8988T (cell line): ENCODE measurements around the gene SNX25.
"Not testable (repeated sequence)": the region's sequence is repeated elsewhere in the genome, so short reads cannot be mapped to it uniquely, and the experiment has no call there.

Experiments used
- DNase-seq: peaks from one replicate; pipeline ENCODE4 v3.0.0; 2011

Gene SNX25

DNA sequence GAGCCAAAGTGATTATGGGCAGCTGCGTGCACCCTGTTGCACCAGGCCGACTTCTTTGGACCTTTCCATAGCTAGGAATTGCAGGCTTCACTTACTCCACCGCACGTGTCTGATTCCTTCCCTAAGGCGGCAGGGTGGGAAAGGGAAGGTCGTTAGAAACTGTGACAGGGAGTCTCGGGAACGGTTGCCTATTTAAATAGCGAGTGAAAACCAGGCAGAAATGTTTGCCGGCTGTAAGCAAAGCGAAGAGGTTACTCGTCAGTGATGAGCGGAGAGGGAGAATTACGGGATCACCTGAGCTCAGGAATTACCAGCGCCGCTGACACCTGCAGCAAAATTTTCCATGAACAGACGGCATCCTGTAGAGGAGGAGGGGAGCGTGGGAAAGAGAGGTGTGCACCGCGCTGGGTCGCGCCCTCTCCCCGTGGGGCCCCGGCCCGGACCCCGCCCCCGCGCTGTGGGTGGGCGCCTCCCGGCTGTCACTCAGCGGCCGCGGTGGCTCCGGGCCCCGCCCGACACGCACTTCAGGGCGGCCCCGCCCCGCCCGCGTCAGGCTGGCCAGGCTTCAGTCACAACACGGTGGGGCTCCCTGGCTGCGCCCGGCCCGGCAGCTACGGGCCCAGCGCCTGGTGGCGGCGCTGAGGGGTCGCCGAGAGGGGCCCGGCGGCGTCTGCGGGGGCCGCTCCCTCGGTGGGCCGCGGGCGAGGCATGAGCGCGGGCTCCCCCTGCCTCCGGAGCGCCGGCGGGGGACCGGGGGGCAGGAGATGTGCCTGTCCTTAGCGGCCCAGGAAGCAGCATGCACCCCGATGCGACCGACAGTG, at the start of gene SNX25:
Gene SNX25, plus strand, starts transcription at position 568 of the 821 bp plus-strand sequence. Its CDS starts 229 bp downstream, at position 797.
- DNase-seq: peak; percentile 86

DNA sequence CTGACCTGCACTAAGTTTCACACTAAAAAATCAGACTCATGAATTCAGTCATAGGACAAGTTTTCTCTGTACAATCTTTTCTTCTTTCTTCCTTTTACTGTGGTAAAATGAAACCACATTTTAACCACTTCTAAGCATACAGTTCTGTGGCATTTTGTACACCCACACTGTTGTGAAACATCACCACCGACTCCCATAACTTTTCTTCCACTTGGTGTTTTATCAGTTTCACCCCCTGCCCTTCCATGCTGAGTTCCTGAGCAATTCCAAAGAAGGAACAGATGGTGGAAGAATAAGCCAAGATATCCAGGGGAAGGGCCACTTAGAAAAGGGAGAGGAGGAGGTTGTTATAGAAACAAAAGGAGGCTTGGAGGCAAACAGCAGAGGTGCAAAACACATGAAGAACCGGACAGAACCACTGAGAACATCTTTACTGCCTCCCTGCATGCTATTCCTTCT, 43.8 kb upstream of the SNX25 start:
- no peak for DNase-seq

DNA sequence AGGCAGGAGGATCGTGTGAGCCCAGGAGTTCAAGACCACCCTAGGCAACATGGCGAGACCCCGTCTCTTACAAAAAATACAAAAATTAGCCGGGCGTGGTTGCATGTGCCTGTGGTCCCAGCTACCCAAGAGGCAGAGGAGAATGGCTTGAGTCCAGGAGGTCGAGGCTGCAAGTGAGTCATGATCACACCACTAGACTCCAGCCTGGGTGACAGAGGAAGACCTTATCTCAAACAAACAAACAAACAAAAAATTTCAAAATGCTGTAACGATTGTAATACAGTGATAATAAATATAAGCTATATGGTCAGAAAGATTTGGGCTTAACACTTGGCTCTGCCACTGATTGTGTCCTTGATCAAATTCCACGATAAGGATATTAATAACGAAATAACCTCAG, 42.2 kb upstream of the SNX25 start:
- no peak for DNase-seq

DNA sequence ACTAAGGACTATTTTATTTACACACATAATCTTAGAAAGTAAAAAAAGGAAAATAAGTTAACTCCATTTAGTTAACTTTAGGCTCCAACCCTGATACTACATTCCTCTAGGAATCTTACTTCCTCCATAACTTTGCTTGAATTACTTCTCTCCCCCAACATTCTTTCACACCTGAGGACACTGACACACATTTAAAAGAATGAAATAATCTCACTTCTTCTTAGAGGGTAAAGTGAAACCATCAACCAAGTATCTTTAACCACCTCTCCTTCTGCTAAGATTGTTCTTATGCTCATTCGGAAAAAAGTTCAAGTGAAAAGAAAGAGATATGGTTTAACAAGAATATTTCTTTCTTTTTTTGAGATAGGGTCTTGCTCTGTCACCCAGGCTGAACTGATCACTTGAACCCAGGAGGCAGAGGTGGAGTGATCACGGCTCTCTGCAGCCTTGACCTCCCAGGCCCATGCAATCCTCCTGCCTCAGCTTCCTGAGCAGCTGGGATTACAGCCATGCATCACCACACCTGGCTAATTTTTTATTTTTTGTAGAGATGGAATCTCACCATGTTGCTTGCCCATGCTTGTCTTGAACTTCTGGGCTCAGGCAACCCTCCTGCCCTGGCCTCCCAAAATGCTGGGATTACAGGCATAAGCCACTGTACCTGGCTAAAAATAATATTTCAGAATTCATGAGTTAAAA, 37.9 kb upstream of the SNX25 start:
- no peak for DNase-seq

DNA sequence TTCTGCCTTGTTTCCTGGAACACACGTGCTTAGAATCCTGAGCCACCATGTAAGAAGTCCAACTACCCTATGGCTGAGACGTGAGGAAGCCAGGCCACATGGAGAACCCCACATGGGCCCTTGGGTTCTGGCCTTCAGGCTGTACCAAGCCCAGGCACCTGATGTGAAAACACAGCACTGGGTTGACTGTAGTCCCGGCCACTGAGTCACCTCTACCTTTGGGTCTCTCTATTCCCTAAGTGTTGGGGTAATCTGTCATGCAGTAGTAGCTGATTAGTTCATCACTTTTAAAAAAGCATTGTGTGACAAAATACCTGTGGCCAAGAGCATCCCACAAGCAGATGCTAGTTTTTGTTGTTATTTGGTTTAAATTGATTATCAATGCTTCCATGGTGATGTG, 29.9 kb upstream of the SNX25 start:
- DNase-seq: no peak

DNA sequence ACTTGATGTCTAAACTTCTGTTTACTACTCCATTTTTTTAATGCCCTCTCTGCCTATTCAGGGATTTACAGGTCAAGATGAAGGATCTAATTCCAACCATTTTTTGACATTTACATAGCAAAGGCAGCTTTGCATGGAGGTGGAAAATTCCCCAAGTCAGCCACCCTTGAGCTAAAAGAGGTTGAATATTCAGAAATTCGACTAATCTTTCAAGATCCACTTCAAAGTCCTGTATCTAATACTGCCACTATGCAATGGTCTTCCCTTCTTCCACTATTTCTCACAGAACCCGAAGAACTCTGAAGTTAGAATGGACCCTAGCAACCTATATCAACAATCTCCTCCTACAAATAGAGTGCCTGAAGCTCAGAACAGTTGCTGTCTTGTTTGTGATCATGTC, 27.2 kb upstream of the SNX25 start:
- DNase-seq: no peak

DNA sequence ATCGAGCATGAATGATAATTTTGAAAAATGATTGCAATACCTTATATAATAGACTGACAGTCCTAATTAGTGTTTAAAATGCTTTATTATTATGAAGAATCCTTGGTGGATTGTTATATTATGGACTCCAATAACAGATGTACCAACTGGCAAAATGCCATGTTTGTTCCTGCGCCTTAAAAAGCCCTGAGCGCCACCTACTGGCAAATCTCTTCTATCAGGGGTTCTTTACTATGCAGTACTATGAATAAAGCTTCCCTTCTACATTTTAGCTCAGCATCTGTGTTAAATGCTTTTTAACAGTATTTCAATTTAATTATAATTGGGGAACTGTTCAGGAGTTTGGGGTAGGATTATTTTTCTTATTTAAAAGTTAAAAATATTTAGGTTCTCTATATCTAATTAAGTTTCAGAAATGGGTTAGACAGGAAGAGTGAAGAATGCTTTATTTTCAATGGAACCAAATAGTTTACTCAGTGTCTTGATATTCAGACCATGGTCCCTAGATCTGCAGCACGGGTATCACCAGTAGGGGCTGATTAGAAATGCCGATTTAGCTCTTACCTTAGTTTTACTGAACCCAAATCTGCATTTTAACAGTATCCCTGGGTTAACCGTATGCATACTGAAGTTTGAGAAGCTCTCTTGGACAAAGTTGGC, 25.6 kb upstream of the SNX25 start:
- DNase-seq: peak; percentile 34

DNA sequence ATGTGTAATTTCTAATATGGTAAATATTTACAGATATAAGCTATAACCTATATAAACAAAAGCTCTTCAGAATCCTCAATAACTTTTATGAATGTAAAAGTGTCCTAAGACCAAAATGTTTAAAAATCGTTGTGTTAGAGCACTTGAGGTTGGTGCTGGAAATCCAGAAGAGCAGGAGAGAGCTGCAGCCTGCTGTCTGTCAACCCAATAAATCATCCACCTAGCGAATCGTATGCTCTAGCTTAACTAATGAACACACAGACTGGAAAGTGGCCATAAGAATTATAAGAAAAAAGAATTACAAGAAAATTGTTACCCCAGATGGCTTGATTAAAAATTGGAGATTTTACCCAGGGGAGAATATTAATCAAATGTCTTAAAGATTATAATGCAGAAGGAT, 22.6 kb upstream of the SNX25 start:
- DNase-seq: no peak

DNA sequence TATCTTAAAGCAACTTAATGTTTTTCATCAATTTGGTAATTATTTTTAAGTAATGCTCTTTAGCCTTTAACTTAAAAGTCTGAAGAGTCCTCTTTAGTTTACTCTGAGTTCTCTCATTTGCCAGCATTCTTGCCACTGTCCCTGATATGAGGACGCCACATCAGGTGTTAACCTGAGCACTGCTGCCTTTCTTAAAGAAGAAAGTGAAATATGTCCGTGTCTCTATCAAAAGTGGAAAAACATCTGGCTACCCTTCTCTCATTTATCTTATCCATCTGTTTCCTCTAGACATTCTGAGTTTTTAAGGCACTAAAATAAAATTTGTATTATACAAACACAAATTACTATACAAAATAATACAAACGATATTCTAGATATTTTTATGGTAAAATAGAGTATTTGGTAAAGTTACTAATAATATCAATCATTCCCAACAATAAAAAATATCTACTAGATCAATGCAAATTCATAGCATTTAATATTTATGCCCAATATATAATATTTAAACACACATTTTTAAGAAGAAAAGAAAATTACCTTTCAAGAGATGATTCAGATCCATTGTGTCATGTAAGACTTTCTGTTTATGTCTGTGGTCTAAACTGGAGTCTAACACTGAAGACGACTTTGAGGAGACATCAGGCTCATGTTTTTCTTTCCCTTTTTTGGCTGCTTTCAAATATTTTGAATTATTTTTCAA, 19.6 kb upstream of the SNX25 start:
- DNase-seq: no peak

DNA sequence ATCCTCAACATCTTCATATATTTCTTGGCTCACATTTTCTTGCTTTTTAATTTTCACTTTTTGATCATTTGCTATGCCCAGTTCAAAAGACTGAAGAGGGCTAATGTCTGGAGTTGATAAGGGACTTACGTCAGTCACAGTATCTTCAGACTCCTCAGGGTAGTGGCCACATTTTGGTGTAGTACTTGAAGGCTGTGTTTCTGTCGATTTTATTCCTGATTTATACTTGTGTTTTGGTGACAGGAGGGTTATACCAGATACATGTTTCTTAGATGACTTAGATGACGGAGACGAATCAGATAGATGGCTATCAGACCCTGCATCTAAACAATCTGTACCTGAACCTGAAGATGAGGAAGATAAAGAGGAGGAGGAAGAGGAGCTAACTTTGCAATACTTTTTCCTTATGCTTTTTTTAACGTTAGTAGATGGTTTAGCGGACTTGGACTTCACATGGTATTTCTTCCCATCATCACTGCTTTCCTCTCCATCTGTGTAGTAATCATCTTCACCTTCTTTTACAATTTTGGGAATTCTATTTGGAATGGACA, 19.0 kb upstream of the SNX25 start:
- no peak for DNase-seq

DNA sequence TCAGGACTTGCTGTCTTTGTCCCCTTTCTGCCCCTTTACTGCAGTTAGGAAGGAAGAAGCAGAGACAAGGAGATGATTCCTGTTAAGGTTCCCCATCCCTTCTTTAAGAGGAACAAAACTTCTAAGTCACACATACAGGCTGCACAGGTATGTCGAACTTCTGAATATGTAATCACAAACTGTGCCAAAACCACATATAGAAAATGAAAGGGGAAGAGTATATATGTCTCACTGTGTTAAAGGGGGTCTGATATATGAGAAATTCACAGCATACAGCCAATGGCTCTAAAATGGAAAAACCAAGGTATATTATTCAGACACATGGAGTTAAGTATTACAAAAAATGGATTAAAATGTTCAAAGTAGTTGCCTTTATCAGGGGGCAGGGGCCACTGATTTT, 17.3 kb upstream of the SNX25 start:
- DNase-seq: no peak

DNA sequence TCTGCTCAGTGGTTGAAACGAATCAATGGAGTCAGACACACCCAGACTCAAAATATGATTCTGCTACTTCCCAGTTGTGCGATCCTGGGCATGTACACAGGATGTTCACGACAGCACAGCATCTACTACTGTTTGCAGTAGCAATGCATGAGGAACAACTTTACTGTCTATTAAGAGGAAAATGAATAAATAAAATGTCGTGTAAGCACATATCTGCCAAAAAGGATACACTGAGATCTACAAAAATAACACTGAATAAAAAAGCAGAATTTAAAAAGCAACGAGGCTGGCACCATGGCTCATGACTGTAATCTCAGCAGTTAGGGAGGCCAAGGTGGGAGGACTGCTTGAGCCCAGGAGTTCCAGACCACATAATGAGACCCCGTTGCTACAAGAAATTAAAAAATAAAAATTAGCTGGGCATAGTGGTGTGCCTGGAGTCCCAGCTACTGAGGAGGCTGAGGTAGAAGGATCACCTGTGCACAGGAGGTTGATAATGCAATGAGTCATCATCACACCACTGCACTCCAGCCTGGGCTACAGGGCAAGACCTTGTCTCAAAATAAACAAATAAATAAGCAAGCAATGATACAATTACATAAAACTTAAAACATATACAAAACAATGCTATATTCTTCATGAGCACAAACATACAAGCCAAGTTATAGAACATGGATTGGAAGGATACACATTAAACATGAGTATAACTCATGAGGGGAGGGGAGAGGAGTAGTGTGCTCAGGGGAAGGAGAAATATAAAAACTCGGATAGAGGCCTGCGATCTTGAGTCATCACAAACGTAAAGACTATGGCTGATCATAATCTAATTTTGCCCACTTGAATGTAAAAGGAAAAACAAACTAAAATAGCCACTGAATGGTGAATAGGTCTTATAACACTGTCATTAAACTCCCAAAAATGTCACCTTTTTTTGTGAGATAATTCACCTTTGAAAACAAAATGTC, 14.2 kb upstream of the SNX25 start:
- DNase-seq: no peak

DNA sequence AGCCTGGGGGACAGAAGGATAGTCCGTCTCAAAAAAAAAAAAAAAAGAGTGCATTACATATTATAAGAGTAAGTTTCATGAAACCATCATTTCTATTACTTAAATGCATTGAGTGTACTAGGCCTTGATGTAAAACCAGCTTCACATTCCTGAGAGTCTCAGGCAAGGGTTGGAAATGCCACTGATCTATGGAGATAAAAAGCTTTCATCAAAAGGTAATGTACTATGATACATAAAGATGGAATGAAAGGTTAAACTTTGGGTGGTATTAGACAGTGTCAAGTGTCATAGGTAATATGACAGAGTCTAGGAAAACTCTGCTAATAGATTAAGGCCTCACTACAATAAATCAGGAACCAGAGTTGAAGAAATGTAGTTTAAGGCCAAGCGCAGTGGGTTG, 13.0 kb upstream of the SNX25 start:
- no peak for DNase-seq

DNA sequence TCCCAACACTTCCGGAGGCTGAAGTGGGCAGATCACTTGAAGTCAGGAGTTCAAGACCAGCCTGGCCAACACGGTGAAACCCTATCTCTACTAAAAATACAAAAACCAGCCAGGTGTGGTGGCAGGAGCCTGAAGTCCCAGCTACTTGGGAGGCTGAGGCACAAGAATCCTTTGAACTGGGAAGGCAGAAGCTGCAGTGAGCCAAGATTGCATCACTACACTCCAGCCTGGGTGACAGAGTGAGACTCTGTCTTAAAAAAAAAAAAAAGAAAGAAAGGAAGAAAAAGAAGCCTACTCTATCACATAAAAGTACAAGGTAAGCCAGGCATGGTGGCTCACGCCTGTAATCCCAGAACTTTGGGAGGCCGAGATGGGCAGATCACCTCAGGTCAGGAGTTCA, 11.2 kb upstream of the SNX25 start:
- not testable (repeated sequence) for DNase-seq

DNA sequence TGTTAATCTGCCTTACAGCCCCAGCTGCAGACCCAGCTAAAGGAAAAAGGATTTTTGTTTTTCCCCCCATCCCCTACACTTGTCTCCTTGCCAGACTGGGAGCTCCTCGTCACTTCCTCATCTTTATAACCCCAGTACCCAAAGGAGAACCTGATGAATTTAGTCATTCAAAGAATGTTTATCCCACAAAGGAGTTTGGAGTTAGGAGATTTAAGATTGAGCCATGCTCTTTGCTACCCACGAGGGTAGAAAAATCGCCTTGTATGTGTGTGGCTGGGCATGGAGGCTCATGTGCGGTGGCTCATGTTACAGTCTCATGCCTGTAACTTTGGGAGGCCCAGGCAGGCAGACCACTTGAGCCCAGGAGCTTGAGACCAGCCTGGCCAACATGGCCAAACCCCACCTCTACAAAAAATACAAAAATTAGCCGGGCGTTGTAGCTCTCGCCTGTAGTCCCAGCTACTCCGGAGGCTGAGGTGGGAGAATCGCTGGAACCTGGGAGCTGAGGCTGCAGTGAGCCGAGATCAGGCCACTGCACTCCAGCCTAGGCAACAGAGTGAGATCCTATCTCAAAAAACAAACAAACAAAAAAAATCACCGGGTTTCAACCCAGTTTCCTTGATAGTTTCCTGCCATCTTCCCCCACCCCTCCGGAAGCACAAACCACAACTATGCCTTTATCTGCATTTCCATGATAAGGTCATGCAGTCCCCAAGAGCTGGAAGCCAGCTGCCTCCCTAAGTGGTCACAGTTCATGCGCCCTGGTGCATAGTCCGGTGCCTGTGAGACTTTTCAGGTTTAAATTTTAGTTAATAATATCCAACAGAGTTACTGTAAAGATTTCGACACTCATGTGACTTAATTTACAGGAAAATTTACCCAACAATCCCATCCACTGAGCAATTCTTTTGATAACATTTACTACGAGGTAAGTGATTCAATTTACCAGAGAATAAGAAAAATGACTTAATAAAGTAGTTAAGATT, 7.1 kb upstream of the SNX25 start:
- DNase-seq: no peak

DNA sequence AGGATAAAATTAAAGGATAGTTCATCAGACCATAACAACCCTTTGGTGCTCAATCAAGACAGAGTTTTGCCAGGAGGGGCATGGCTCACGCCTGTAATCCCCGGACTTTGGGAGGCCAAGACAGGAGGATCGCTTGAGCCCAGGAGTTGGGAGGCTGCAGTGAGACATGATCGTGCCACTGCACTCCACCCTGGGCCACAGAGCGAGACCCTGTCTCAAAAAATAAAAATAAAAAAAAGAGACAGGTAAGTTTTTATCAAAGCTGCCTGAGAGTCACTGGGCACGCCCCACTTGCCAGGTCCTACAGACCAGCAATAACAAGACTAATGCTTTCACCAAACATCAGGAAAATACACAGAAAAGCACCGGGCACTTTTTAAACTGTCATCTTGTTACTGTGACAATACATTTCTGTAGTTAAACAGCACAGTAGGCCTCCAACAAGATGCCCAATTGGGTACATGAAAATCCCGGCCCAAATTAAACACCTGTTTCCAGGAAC, 6.4 kb upstream of the SNX25 start:
- DNase-seq: no peak

DNA sequence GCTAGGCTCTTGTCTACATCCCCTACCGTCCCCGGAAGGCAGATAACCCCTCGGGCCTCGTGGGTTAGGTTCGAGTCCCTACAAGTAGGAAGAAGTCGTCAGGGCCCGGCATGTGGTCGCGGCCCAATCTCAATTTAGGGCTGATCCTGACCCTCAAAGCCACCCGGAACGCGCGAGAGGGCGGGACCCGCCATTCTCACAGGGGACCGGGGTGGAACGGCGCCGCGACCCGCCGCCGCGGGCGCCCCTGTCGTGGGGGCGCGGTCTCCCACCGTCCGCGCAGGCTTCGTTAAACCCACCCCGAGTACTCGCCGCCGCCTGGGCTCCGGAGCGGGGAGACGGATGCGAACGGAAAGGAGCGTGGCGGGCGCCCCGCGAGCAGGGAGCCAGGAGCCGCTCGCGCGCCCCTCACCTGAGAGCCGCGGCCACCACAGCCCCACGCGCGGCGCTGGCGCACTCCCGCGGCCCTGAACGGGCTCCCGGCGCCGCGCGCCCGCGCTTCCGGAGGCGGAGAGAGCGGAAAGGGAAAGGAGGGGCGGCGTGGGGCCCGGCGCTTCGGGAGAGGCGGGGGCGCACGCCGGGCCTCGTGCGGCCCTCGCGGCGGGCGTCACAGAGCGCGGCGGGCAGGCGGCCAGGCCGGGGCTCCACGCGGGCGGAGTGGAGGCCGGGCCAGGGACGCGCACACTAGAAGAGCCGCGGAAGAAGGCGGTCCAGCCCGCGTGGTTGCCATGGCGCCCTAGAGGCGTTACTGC, 5.7 kb upstream of the SNX25 start, which contains the start of gene CFAP97:
Gene CFAP97, minus strand, starts transcription at position 515 of the 752 bp plus-strand sequence. CDS start 12,804 bp downstream, outside the sequence.
- peak; percentile 81 for DNase-seq

DNA sequence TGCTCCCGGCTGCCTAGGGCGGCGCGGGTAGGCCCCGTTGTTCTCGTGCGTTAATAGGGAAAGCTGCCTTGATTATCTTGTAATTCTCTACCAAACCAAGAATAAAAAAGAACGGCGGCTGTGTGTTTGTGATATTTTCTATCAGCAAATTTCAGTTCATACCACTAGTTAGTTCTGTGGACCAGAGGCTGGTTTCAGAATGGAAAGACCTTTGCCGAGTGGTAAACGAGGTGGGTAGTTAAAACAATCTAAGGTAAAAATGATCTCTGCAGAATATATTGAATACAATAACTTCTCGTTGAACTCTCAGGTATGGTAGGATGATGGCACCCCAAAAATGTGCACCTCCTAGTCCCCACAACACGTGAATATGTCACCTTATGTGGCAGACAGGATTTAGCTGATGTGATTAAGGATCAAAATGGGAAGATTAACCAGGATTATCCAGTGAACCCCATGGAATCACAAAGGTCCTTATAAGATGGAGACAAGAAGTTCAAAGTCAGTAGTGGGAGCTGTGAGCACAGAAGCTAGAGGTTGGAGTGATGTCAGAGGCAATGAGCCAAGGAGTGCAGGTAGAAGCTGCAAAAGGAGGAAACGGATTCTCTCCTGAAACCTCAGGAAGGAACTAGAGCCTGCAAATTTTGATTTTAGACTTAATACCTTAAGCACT, 5.0 kb upstream of the SNX25 start:
- no peak for DNase-seq

DNA sequence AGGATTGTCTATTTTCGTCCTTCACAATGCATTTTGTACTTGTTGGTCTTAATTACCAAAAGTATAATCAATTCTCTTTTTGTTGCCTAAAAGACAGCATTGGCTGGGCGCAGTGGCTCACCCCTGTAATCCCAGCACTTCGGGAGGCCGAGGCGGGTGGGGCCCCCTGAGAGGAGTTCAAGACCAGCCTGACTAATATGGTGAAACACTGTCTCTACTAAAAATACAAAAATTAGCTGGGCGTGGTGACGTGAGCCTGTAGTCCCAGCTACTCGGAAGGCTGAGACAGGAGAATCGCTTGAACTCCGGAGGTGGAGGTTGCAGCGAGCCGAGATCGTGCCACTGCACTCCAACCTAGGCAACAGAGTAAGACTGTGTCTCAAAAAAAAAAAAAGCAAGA, 4.3 kb upstream of the SNX25 start:
- not testable (repeated sequence) for DNase-seq
